ENCODE measurements around the gene ROCK2.
"Not testable (repeated sequence)": the region's sequence is repeated elsewhere in the genome, so short reads cannot be mapped to it uniquely, and the experiment has no call there.

The ROCK2 gene

DNA sequence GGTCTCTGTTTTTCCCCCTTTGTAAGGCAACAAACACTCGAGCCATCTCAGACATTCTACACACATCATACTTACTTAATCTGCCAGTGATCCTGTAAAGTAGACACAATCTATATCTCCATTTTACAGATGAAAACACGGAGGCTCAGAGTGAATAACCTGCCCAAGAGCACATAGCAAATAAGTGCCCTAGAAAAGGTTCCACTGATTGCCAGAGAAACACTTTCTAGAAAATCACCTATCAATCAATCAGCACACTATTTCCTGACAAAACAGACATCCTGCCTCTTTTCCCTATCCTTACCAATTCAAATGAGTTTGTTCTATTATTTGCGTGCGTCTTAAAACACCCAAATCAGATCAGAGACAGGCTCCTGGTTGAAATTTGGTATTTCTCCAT lies 165.2 kb downstream of the ROCK2 start:
- TF ChIP-seq, protein P1, sequence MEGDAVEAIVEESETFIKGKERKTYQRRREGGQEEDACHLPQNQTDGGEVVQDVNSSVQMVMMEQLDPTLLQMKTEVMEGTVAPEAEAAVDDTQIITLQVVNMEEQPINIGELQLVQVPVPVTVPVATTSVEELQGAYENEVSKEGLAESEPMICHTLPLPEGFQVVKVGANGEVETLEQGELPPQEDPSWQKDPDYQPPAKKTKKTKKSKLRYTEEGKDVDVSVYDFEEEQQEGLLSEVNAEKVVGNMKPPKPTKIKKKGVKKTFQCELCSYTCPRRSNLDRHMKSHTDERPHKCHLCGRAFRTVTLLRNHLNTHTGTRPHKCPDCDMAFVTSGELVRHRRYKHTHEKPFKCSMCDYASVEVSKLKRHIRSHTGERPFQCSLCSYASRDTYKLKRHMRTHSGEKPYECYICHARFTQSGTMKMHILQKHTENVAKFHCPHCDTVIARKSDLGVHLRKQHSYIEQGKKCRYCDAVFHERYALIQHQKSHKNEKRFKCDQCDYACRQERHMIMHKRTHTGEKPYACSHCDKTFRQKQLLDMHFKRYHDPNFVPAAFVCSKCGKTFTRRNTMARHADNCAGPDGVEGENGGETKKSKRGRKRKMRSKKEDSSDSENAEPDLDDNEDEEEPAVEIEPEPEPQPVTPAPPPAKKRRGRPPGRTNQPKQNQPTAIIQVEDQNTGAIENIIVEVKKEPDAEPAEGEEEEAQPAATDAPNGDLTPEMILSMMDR (conservative IDR thresholded peaks at IDR 0.05; ENCODE audit: low read length): no peak
- no peak for DNase-seq (ENCODE audit: low read depth)
- H3K4me3 ChIP-seq (ENCODE audit: low read length): no peak overlapping the region

DNA sequence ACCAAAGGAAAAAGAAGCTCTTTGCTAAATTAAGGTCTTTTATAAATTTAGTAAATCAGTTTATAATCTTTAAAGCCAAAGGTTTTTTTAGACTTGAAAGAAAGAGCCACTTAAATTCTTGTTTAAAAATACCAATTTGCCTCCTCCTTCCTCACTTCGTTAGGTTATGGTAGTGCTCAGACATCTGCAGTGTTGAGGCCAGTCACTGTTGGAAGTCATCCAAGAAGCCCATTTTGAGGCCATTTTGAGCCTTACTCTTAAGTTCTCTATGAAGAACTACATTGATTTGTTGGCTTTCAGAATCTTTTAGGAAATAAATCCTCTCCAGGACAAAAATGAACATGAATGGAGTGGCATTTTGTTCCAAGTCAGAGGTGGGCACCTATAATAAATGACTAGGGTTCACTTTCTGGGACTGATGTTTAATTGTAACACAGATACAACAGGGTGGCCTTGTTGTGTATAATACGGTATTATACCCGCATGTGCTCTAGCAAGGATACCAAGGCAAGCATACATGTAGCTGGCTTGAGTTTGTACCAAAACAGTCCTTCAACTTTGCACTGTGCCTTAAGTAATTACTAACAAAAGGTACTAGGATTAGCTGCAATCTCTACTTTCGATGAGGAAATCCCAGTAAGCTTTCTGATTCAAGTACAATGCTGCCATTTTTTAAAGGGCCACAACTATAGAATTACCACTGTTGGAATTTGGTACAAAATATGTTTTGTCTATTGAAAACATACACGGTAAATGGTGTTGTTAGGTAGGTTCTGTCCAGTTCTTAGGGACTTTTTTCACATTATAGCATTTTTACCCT lies 166.4 kb downstream of the ROCK2 start:
- TF ChIP-seq, protein P1 (conservative IDR thresholded peaks at IDR 0.05; ENCODE audit: low read length): no peak
- no peak overlapping the region for H3K4me3 ChIP-seq (ENCODE audit: low read length)
- DNase-seq (ENCODE audit: low read depth): peak; percentile 35

DNA sequence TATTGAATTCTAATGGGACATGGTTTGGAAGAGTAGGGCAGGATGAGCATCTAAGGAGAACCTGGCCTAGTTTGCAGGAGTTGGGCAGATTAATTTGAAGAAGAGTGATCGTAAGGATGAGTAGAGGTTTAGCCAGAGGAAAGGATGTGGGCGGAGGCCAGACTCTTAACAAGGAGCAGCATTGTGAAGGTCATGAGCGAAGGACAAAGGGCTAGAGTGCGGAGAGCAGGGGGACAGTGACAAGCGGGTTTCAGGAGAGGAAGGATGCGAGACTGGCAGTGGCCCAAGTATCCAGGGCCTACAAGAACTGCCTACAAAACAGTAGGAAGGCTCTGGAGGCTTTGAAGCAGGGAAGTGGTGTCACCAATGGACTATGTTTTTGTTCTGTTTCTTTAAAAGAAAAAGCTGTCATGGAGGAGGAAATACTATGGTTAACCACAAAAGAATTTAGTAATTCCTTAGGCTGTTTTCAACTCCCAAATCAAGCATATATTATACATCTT lies 169.1 kb downstream of the ROCK2 start:
- TF ChIP-seq, protein P1 (conservative IDR thresholded peaks at IDR 0.05; ENCODE audit: low read length): no peak
- peak; percentile 75 for DNase-seq (ENCODE audit: low read depth)
- no peak overlapping the region for H3K4me3 ChIP-seq (ENCODE audit: low read length)

DNA sequence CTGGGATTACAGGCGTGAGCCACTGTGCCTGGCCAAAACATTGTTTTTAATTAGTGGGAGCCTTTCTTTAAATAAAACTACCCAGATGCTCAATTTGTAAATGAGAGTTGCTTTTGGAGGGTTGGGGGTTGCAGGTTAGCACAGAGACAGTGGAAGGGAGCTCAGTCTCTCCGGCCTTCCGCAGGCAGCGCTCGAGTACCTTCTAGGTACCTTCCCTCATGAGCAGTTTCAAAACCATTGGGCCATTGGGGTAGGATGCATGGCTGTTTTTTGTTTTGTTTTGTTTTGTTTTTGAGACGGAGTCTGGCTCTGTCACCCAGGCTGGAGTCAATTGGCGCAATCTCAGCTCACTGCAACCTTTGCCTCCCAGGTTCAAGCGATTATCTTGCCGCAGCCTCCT lies 170.2 kb downstream of the ROCK2 start:
- TF ChIP-seq, protein P1 (conservative IDR thresholded peaks at IDR 0.05; ENCODE audit: low read length): no peak
- no peak overlapping the region for H3K4me3 ChIP-seq (ENCODE audit: low read length)
- no peak for DNase-seq (ENCODE audit: low read depth)

DNA sequence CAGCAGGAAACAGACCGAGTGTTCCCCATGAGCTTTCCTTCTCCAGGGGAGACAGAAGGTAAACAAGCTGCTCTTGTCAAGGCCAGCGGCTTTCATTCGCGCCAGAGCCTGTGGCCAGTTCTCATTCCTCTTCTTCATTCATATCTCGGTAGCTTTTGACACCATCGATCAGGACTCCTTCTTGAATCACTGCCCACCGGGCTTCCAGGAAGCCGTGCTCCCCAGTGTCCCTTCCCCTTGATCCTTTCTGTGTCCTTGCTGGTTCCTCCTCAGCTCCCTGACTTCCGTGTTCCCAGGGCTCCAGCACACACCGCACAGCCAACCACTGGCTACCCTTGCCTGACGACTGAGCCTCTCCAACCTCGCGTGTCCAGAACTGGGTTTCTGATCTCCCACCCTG lies 175.1 kb downstream of the ROCK2 start:
- DNase-seq (ENCODE audit: low read depth): no peak
- no peak overlapping the region for H3K4me3 ChIP-seq (ENCODE audit: low read length)
- TF ChIP-seq, protein P1 (conservative IDR thresholded peaks at IDR 0.05; ENCODE audit: low read length): no peak

DNA sequence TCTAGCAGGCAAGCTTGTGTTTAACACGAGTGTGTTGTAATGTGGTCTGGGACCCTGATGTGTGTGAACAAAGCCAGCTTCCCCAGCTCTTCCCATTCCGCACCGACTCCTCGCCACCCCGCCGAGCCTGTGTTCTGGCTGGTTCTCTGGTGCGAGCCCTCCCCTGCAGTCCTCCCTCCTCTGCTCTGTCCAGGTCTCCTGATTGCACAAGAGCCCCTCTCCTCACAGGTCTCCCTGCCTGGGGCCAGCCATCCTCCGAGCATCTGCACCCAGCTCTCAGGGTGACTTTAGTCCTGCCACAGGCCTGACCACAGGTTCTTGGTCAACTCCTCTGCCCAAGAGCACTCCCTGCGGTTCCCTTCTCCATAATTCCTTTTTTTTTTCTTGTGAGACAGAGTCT lies 175.9 kb downstream of the ROCK2 start:
- TF ChIP-seq, protein P1 (conservative IDR thresholded peaks at IDR 0.05; ENCODE audit: low read length): no peak
- no peak overlapping the region for H3K4me3 ChIP-seq (ENCODE audit: low read length)
- DNase-seq (ENCODE audit: low read depth): no peak

DNA sequence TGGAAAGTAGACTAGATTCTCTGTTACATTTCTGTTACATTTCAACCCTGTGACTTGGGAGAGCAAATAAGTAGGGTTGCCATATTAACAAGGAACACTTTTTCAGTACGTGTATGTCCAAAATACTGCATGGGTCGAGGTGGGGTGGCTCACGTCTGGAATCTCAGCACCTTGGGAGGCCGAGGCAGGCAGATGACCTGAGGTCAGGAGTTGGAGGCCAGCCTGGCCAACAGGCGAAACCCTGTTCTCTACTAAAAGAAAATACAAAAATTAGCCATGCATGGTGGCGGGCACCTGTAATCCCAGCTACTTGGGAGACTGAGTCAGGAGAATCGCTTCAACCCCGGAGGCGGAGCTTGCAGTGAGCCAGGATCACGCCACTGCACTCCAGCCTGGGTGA lies 178.0 kb downstream of the ROCK2 start:
- no peak overlapping the region for H3K4me3 ChIP-seq (ENCODE audit: low read length)
- no peak for DNase-seq (ENCODE audit: low read depth)
- TF ChIP-seq, protein P1 (conservative IDR thresholded peaks at IDR 0.05; ENCODE audit: low read length): no peak

DNA sequence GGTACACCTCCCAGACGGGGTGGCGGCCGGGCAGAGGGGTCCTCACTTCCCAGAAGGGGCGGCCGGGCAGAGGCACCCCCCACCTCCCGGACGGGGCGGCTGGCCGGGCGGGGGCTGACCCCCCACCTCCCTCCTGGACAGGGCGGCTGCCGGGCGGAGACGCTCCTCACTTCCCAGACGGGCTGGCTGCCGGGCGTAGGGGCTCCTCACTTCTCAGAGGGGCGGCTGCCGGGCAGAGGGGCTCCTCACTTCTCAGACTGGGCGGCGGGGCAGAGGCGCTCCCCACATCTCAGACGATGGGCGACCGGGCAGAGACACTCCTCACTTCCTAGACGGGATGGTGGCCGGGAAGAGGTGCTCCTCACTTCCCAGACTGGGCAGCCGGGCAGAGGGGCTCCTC lies 179.4 kb downstream of the ROCK2 start:
- not testable (repeated sequence) for DNase-seq (ENCODE audit: low read depth); H3K4me3 ChIP-seq (ENCODE audit: low read length)

All from AG10803 (cell line).